ENCODE results near the gene SDHA.
"Not testable (repeated sequence)": the region's sequence is repeated elsewhere in the genome, so short reads cannot be mapped to it uniquely, and the experiment has no call there.

The SDHA gene

DNA sequence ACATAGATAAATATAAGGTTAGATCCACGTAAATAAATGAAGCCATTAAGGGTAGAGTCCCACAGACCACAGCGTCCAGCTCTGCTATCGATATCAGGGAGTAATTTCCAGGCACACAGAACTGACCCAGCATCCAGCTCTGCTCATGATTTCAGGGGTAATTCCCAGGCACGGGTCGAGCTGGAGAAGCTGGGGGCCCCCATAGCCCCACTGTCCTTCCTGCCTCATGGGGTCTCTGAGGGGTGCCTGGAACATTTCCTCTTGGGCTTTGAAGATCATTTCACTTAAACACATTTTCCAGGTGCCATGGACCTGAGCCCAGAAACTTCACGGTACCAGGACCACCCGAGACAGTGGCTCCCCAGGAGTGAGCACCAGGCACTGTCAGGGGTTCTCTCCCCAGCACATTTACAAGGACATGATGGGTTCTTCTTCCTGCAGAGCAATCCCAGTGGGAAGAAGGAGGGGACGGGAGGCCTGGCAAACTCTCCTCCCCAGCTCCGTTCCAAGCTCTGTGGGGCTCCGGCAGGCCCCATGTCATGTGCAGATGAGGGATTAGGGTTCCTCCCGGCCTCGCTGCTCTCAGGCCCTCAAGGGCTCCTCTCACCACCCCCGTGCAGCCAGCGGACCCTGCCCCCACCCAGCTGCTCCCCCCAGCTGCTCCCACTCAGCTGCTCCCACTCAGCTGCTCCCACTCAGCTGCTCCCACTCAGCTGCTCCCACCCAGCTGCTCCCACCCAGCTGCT is 80.0 kb downstream of the SDHA start:
- H3K27ac ChIP-seq (ENCODE audit: insufficient read depth in 1 of 2, low read depth in 1 of 2, low read length in 2 of 2, poor library complexity in 1 of 2, severe bottlenecking in 2 of 2); H3K4me1 ChIP-seq (ENCODE audit: control extremely low read depth in 1 of 4, control insufficient read depth in 4 of 4, insufficient read depth in 4 of 4, low read length in 3 of 4); H3K9me3 ChIP-seq (ENCODE audit: control extremely low read depth in 1 of 5, control insufficient read depth in 4 of 5, insufficient read depth in 2 of 5, low read depth in 1 of 5, low read length in 4 of 5); H3K27me3 ChIP-seq (replicated peaks in 2 of 5; ENCODE audit: control insufficient read depth in 4 of 5, insufficient read depth in 5 of 5, low read length in 4 of 5); H3K4me3 ChIP-seq (ENCODE audit: control insufficient read depth in 1 of 7, extremely low read depth in 1 of 7, insufficient read depth in 4 of 7, low read depth in 2 of 7, low read length in 6 of 7); DNase-seq; POLR2A ChIA-PET; H3K36me3 ChIP-seq (ENCODE audit: control insufficient read depth in 4 of 4, insufficient read depth in 4 of 4, low read length in 3 of 4): not testable (repeated sequence)
- CTCF ChIA-PET = interaction anchor here (1.4 kb wide), 1 partner anchor 18 kb away, joined by 6 read pairs; no protein-coding TSS in a partner anchor
- WGBS (ENCODE audit: insufficient coverage) = 86% methylated on average over 3 of the region's 14 CpGs

DNA sequence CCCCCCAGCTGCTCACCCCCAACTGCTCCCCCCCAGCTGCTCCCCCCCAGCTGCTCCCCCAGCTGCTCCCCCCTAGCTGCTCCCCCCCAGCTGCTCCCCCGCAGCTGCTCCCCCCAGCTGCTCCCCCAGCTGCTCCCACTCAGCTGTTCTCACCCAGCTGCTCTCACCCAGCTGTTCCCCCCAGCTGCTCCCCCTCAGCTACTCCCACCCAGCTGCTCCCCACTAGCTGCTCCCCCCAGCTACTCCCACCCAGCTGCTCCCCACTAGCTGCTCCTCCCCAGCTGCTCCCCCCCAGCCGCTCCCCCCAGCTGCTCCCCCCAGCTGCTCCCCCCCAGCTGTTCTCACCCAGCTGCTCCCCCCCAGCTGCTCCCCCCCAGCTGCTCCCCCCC is 80.6 kb downstream of the SDHA start:
- no CpG with 5 or more reads among the region's 2 CpGs for WGBS (ENCODE audit: insufficient coverage)
- Histone ChIP-seq H3K27me3 (replicated peaks in 2 of 5; ENCODE audit: control insufficient read depth in 4 of 5, insufficient read depth in 5 of 5, low read length in 4 of 5) (no peaks in the 10 kb centered on the region), H3K27ac (ENCODE audit: insufficient read depth in 1 of 2, low read depth in 1 of 2, low read length in 2 of 2, poor library complexity in 1 of 2, severe bottlenecking in 2 of 2) (no peak overlapping the region), H3K4me1 (ENCODE audit: control extremely low read depth in 1 of 4, control insufficient read depth in 4 of 4, insufficient read depth in 4 of 4, low read length in 3 of 4) (peaks cover 0 to 8% (median 6%) of the 10 kb centered on the region in 4 experiments), H3K9me3 (ENCODE audit: control extremely low read depth in 1 of 5, control insufficient read depth in 4 of 5, insufficient read depth in 2 of 5, low read depth in 1 of 5, low read length in 4 of 5) (no peaks in the 10 kb centered on the region), H3K36me3 (ENCODE audit: control insufficient read depth in 4 of 4, insufficient read depth in 4 of 4, low read length in 3 of 4) (no peaks in the 10 kb centered on the region), H3K4me3 (ENCODE audit: control insufficient read depth in 1 of 7, extremely low read depth in 1 of 7, insufficient read depth in 4 of 7, low read depth in 2 of 7, low read length in 6 of 7) (no peak overlapping the region)
- no peak for DNase-seq
- ChIA-PET CTCF (interaction anchor here (1.4 kb wide), 1 partner anchor 18 kb away, joined by 6 read pairs; no protein-coding TSS in a partner anchor), POLR2A (no interaction called here)

DNA sequence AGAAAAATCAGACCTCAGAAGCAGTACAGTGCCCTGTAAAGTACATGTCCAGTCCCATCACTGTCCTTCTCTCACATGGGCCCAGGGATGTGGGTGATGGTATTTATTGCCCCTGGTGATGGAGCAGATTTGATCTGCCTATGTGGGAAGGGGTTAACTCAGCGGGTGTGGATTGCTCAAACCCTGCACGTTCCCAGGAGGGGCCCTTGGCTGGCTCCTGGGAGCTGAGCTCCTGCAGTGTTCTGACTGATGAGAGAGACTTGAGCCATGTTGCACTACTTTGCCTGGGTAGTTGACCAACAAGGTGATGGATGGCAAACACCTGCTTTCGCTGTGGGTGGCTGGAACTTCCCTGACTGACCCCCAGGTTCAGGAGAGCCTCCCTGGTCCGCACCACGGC is 81.8 kb downstream of the SDHA start:
- H3K9me3 ChIP-seq (ENCODE audit: control extremely low read depth in 1 of 5, control insufficient read depth in 4 of 5, insufficient read depth in 2 of 5, low read depth in 1 of 5, low read length in 4 of 5); H3K36me3 ChIP-seq (ENCODE audit: control insufficient read depth in 4 of 4, insufficient read depth in 4 of 4, low read length in 3 of 4); DNase-seq; H3K4me1 ChIP-seq (ENCODE audit: control extremely low read depth in 1 of 4, control insufficient read depth in 4 of 4, insufficient read depth in 4 of 4, low read length in 3 of 4); POLR2A ChIA-PET; H3K27ac ChIP-seq (ENCODE audit: insufficient read depth in 1 of 2, low read depth in 1 of 2, low read length in 2 of 2, poor library complexity in 1 of 2, severe bottlenecking in 2 of 2); H3K4me3 ChIP-seq (ENCODE audit: control insufficient read depth in 1 of 7, extremely low read depth in 1 of 7, insufficient read depth in 4 of 7, low read depth in 2 of 7, low read length in 6 of 7); H3K27me3 ChIP-seq (replicated peaks in 2 of 5; ENCODE audit: control insufficient read depth in 4 of 5, insufficient read depth in 5 of 5, low read length in 4 of 5): not testable (repeated sequence)
- CTCF ChIA-PET = interaction anchor here (0.7 to 1.4 kb wide), 2 partner anchors 16 to 29 kb away, joined by 4 to 6 read pairs; partner anchors contain the start of gene PDCD6
- 100% methylated on average over 2 of the region's 5 CpGs for WGBS (ENCODE audit: insufficient coverage)

DNA sequence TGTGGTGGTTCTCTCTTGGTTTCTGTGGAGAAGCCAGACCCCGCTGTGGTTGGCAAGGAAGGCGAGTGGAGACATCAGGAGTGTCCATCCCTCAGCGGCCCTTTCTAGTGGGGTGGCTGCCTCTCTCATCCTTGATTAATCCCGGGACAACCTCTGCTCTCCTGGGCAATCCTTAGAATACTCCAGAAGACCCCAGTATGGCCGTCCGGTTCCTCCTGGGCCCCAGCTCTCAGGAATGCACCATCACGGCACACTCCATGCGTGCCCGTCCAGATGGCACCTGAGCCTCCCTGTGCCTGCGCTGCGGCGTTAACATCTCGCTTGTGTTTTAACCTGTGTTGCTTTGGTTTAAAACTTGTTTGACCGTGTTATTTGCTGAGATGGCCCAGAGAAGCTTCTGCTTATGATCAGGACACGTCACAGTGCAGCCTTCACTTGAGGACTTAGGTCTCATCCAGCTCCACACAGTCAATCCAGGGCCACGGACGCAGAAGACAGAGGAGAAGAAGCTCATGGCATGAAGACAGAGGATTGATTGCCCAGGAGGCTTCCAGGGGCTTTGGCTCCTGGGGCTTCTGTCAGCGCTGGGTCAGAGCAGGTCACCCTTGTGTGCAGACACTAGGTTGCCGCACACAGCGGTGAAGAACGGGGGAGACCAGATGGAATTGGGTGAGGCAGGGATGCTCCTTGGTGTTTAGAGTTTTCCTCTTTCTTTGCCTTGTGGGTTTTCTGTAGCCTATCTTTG is 82.7 kb downstream of the SDHA start:
- CTCF ChIA-PET; H3K9me3 ChIP-seq (ENCODE audit: control extremely low read depth in 1 of 5, control insufficient read depth in 4 of 5, insufficient read depth in 2 of 5, low read depth in 1 of 5, low read length in 4 of 5); POLR2A ChIA-PET; DNase-seq; H3K4me3 ChIP-seq (ENCODE audit: control insufficient read depth in 1 of 7, extremely low read depth in 1 of 7, insufficient read depth in 4 of 7, low read depth in 2 of 7, low read length in 6 of 7); H3K4me1 ChIP-seq (ENCODE audit: control extremely low read depth in 1 of 4, control insufficient read depth in 4 of 4, insufficient read depth in 4 of 4, low read length in 3 of 4); H3K27ac ChIP-seq (ENCODE audit: insufficient read depth in 1 of 2, low read depth in 1 of 2, low read length in 2 of 2, poor library complexity in 1 of 2, severe bottlenecking in 2 of 2); H3K36me3 ChIP-seq (ENCODE audit: control insufficient read depth in 4 of 4, insufficient read depth in 4 of 4, low read length in 3 of 4); H3K27me3 ChIP-seq (replicated peaks in 2 of 5; ENCODE audit: control insufficient read depth in 4 of 5, insufficient read depth in 5 of 5, low read length in 4 of 5): not testable (repeated sequence)
- WGBS (ENCODE audit: insufficient coverage) = 100% methylated on average over 12 of the region's 21 CpGs

DNA sequence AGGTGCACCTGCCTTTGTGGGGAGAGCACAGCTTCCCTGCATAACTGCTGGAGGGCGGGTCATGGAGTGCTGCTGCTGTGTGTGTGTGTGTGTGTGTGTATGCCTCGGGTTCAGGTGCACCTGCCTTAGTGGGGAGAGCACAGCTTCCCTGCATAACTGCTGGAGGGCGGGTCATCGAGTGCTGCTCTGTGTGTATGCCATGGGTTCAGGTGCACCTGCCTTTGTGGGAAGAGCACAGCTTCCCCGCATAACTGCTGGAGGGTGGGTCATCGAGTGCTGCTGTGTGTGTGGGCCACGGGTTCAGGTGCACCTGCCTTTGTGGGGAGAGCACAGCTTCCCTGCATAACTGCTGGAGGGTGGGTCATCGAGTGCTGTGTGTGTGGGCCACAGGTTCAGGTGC is 84.3 kb downstream of the SDHA start:
- POLR2A ChIA-PET; H3K27me3 ChIP-seq (replicated peaks in 2 of 5; ENCODE audit: control insufficient read depth in 4 of 5, insufficient read depth in 5 of 5, low read length in 4 of 5): not testable (repeated sequence)
- 97% methylated on average over 7 of the region's 8 CpGs for WGBS (ENCODE audit: insufficient coverage)

DNA sequence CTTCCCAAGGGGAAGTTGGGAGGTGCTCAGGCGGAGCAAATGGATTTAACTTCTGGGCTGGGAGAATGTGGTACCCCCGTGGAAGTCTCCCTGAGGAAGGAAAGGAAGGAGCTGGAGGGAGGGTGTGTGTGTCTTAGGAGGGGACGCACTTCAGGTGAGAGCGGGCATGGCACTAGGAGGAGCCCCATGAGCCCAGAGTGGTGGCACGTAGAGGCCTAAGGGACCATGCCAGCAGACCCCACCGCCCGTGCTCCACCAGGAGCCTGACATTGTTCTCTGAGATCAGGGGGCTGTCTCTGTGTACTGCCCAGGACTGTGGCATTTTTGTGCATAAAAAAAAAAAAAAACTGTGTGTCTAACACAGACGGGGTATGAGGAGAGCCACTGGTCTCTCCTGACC is 84.8 kb downstream of the SDHA start:
- DNase-seq = no peak
- no peak overlapping the region for H3K27ac ChIP-seq (ENCODE audit: insufficient read depth in 1 of 2, low read depth in 1 of 2, low read length in 2 of 2, poor library complexity in 1 of 2, severe bottlenecking in 2 of 2)
- 93% methylated on average over 7 of the region's 8 CpGs for WGBS (ENCODE audit: insufficient coverage)
- no peaks in the 10 kb centered on the region for H3K9me3 ChIP-seq (ENCODE audit: control extremely low read depth in 1 of 5, control insufficient read depth in 4 of 5, insufficient read depth in 2 of 5, low read depth in 1 of 5, low read length in 4 of 5)
- H3K27me3 ChIP-seq (replicated peaks in 2 of 5; ENCODE audit: control insufficient read depth in 4 of 5, insufficient read depth in 5 of 5, low read length in 4 of 5) = no peaks in the 10 kb centered on the region
- H3K4me3 ChIP-seq (ENCODE audit: control insufficient read depth in 1 of 7, extremely low read depth in 1 of 7, insufficient read depth in 4 of 7, low read depth in 2 of 7, low read length in 6 of 7) = no peak overlapping the region
- POLR2A ChIA-PET = no interaction called here
- H3K4me1 ChIP-seq (ENCODE audit: control extremely low read depth in 1 of 4, control insufficient read depth in 4 of 4, insufficient read depth in 4 of 4, low read length in 3 of 4) = no peaks in the 10 kb centered on the region
- peaks cover 10 to 30% (median 20%) of the 10 kb centered on the region in 4 experiments for H3K36me3 ChIP-seq (ENCODE audit: control insufficient read depth in 4 of 4, insufficient read depth in 4 of 4, low read length in 3 of 4)
- CTCF ChIA-PET = no interaction called here

More for the DNA sequence above, 84.3 kb downstream of the SDHA start:
- CTCF ChIA-PET = interaction anchor here (0.7 kb wide), 1 partner anchor 126 kb away, joined by 3 read pairs; no protein-coding TSS in a partner anchor
- not testable (repeated sequence) for H3K9me3 ChIP-seq (ENCODE audit: control extremely low read depth in 1 of 5, control insufficient read depth in 4 of 5, insufficient read depth in 2 of 5, low read depth in 1 of 5, low read length in 4 of 5); H3K27ac ChIP-seq (ENCODE audit: insufficient read depth in 1 of 2, low read depth in 1 of 2, low read length in 2 of 2, poor library complexity in 1 of 2, severe bottlenecking in 2 of 2); DNase-seq; H3K4me1 ChIP-seq (ENCODE audit: control extremely low read depth in 1 of 4, control insufficient read depth in 4 of 4, insufficient read depth in 4 of 4, low read length in 3 of 4); H3K4me3 ChIP-seq (ENCODE audit: control insufficient read depth in 1 of 7, extremely low read depth in 1 of 7, insufficient read depth in 4 of 7, low read depth in 2 of 7, low read length in 6 of 7)
- H3K36me3 ChIP-seq (ENCODE audit: control insufficient read depth in 4 of 4, insufficient read depth in 4 of 4, low read length in 3 of 4) = peaks cover 6 to 25% (median 15%) of the 10 kb centered on the region in 4 experiments

DNA sequence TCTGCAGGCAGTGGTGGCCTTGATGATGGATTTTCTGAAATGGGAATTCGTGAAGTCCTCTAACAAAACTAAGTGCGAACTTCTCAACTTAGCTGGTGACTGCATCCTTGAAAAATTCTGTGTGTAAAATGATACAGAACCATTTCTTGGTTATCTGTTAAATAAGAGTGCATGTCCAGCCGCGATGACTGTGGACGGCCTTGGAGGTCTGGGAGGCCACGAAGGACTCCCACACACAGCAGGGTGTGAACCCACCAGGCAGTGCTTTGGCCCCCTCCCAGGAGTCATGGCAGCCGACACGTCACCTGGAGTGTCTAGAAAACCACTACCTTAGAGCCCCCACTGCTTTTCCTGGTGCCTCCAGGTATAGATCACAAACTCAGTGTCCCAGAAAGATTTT is 85.6 kb downstream of the SDHA start:
- H3K9me3 ChIP-seq (ENCODE audit: control extremely low read depth in 1 of 5, control insufficient read depth in 4 of 5, insufficient read depth in 2 of 5, low read depth in 1 of 5, low read length in 4 of 5); H3K27ac ChIP-seq (ENCODE audit: insufficient read depth in 1 of 2, low read depth in 1 of 2, low read length in 2 of 2, poor library complexity in 1 of 2, severe bottlenecking in 2 of 2); POLR2A ChIA-PET; H3K4me1 ChIP-seq (ENCODE audit: control extremely low read depth in 1 of 4, control insufficient read depth in 4 of 4, insufficient read depth in 4 of 4, low read length in 3 of 4); H3K4me3 ChIP-seq (ENCODE audit: control insufficient read depth in 1 of 7, extremely low read depth in 1 of 7, insufficient read depth in 4 of 7, low read depth in 2 of 7, low read length in 6 of 7); DNase-seq; H3K27me3 ChIP-seq (replicated peaks in 2 of 5; ENCODE audit: control insufficient read depth in 4 of 5, insufficient read depth in 5 of 5, low read length in 4 of 5); CTCF ChIA-PET: not testable (repeated sequence)
- peaks cover 10 to 38% (median 24%) of the 10 kb centered on the region in 4 experiments for H3K36me3 ChIP-seq (ENCODE audit: control insufficient read depth in 4 of 4, insufficient read depth in 4 of 4, low read length in 3 of 4)
- WGBS (ENCODE audit: insufficient coverage) = no CpG with 5 or more reads among the region's 8 CpGs

All from common myeloid progenitor, CD34-positive (primary cell).